Measurements from ENCODE around the gene PABPC3.

Gene PABPC3

GRCh38 chr13:25103711-25104110, 7.8 kb downstream of the PABPC3 start:
- TF ChIP-seq CTCF (IDR thresholded peaks at IDR 0.05; ENCODE audit: insufficient read depth, low read length, missing control alignments) = no peak
- H3K4me3 ChIP-seq (ENCODE audit: low read depth, low read length) = no peak overlapping the region
- no peak for DNase-seq (ENCODE audit: low read depth, low spot score)
- POLR2A ChIA-PET = no interaction called here
- CTCF ChIA-PET = interaction anchor here (0.7 kb wide), 1 partner anchor 20 kb away, joined by 3 read pairs; no protein-coding TSS in a partner anchor

- ChIA-PET CTCF (interaction anchor here (1.4 kb wide), 1 partner anchor 114 kb away, joined by 4 read pairs; no protein-coding TSS in a partner anchor), POLR2A (no interaction called here)
- DNase-seq (ENCODE audit: low read depth, low spot score) = no peak
- TF ChIP-seq CTCF (IDR thresholded peaks at IDR 0.05; ENCODE audit: insufficient read depth, low read length, missing control alignments) = no peak
- H3K4me3 ChIP-seq (ENCODE audit: low read depth, low read length) = no peak overlapping the region
Observed at GRCh38 chr13:25109341-25109740, 13.4 kb downstream of the PABPC3 start.

- ChIA-PET POLR2A (no interaction called here), CTCF (interaction anchor here (0.6 to 4.5 kb wide), 4 partner anchors 25 to 255 kb away, joined by 4 to 40 read pairs (median 4); no protein-coding TSS in a partner anchor)
- no peak for TF ChIP-seq CTCF (IDR thresholded peaks at IDR 0.05; ENCODE audit: insufficient read depth, low read length, missing control alignments)
- H3K4me3 ChIP-seq (ENCODE audit: low read depth, low read length) = no peak overlapping the region
- no peak for DNase-seq (ENCODE audit: low read depth, low spot score)
Observed at GRCh38 chr13:25110956-25111584, 15.1 kb downstream of the PABPC3 start.

- POLR2A ChIA-PET = no interaction called here
- no peak for DNase-seq (ENCODE audit: low read depth, low spot score)
- no peak for TF ChIP-seq CTCF (IDR thresholded peaks at IDR 0.05; ENCODE audit: insufficient read depth, low read length, missing control alignments)
- CTCF ChIA-PET = interaction anchor here (0.6 to 4.5 kb wide), 5 partner anchors 11 to 255 kb away, joined by 4 to 40 read pairs (median 19); no protein-coding TSS in a partner anchor
- H3K4me3 ChIP-seq (ENCODE audit: low read depth, low read length) = no peak overlapping the region
Observed at GRCh38 chr13:25111585-25111956, 15.6 kb downstream of the PABPC3 start.

GRCh38 chr13:25112695-25113255, 16.8 kb downstream of the PABPC3 start:
- no peak overlapping the region for H3K4me3 ChIP-seq (ENCODE audit: low read depth, low read length)
- DNase-seq (ENCODE audit: low read depth, low spot score) = no peak
- no peak for TF ChIP-seq CTCF (IDR thresholded peaks at IDR 0.05; ENCODE audit: insufficient read depth, low read length, missing control alignments)
- ChIA-PET CTCF (interaction anchor here (0.7 to 4.5 kb wide), 12 partner anchors 10 to 118 kb away, joined by 3 to 40 read pairs (median 6); partner anchors contain the start of gene PABPC3), POLR2A (no interaction called here)

GRCh38 chr13:25114220-25114619, 18.3 kb downstream of the PABPC3 start:
- TF ChIP-seq CTCF (IDR thresholded peaks at IDR 0.05; ENCODE audit: insufficient read depth, low read length, missing control alignments) = peak; percentile 87
- DNase-seq (ENCODE audit: low read depth, low spot score) = peak; percentile 16
- CTCF ChIA-PET = interaction anchor here (0.6 to 4.5 kb wide), 15 partner anchors 9 to 119 kb away, joined by 3 to 40 read pairs (median 5); partner anchors contain the start of gene PABPC3
- no peak overlapping the region for H3K4me3 ChIP-seq (ENCODE audit: low read depth, low read length)
- POLR2A ChIA-PET = no interaction called here

Data from AG04449 (cell line).